Fibroblast of mammary gland (primary cell): ENCODE measurements around the gene SEMA6D.
A peak's percentile ranks its signal among the peaks of the same experiment; 100 is the strongest.

Experiments used
- DNase-seq: peaks from one replicate; pipeline ENCODE4 v3.0.0-alpha.2; 2010; ENCODE audit warnings: low read depth
- H3K4me3 ChIP-seq: 2 replicates; pipeline ENCODE4 v1.5.1; 2011; ENCODE audit warnings: low read depth, mild to moderate bottlenecking, low read length, moderate library complexity; ENCODE audit not compliant: control insufficient read depth
- TF ChIP-seq, protein P1 (sequence below): conservative IDR thresholded peaks from 2 replicates; pipeline ENCODE4 v1.5.1; 2011; ENCODE audit warnings: low read depth, low read length, inconsistent platforms; ENCODE audit not compliant: control insufficient read depth, insufficient read depth

Gene SEMA6D

DNA sequence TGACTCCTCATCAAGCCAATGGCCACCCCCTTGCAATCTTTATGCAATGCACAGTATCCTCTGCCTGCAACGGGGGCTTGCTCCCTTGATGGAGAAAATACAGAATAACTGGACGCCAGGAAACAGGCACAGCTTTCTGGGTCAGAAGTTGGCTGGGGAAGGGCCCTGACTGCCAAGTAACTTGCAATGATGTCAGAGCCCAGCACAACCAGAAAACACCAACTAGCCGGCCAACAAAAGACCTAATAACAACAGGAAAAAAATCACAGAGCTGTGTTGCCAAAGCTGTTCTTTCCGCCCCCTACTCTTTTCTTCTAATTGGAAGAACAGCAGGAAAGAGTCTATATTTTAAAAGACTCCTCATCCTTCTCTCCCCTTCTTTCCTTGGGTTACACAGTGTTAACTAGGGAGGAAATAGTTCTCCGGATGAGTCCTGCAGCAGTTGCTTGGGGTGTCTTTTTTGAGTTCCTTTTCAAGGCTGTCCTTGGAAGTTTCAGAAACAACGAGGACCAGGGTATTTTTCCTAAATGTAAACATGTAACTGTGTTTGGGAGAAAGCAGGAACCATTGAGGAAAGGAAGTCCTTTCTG, 1.4 kb upstream of the SEMA6D start:
- peak; percentile 64 for DNase-seq
- TF ChIP-seq, protein P1, sequence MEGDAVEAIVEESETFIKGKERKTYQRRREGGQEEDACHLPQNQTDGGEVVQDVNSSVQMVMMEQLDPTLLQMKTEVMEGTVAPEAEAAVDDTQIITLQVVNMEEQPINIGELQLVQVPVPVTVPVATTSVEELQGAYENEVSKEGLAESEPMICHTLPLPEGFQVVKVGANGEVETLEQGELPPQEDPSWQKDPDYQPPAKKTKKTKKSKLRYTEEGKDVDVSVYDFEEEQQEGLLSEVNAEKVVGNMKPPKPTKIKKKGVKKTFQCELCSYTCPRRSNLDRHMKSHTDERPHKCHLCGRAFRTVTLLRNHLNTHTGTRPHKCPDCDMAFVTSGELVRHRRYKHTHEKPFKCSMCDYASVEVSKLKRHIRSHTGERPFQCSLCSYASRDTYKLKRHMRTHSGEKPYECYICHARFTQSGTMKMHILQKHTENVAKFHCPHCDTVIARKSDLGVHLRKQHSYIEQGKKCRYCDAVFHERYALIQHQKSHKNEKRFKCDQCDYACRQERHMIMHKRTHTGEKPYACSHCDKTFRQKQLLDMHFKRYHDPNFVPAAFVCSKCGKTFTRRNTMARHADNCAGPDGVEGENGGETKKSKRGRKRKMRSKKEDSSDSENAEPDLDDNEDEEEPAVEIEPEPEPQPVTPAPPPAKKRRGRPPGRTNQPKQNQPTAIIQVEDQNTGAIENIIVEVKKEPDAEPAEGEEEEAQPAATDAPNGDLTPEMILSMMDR, result no peak
- no peak overlapping the region for H3K4me3 ChIP-seq

DNA sequence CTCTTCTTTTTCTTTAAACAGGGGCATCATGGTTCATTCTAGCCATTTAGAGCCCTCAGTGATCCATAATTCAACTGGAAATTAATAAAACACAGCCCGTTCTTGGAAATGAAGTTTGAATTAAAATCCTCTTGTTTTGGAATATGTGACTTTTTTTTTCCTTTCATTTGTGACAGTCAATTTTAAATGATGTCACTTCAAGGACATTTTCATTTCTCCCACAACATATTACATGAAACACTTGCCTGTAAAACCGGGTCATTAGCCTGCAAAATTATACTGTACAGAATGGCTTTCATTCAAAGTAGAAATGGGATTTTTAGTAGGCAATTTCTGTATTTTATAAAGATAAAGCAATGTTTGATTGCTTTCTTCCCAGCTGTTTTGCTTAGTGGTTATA, 789 bp upstream of the SEMA6D start:
- TF ChIP-seq, protein P1, result no peak
- no peak overlapping the region for H3K4me3 ChIP-seq
- no peak for DNase-seq

DNA sequence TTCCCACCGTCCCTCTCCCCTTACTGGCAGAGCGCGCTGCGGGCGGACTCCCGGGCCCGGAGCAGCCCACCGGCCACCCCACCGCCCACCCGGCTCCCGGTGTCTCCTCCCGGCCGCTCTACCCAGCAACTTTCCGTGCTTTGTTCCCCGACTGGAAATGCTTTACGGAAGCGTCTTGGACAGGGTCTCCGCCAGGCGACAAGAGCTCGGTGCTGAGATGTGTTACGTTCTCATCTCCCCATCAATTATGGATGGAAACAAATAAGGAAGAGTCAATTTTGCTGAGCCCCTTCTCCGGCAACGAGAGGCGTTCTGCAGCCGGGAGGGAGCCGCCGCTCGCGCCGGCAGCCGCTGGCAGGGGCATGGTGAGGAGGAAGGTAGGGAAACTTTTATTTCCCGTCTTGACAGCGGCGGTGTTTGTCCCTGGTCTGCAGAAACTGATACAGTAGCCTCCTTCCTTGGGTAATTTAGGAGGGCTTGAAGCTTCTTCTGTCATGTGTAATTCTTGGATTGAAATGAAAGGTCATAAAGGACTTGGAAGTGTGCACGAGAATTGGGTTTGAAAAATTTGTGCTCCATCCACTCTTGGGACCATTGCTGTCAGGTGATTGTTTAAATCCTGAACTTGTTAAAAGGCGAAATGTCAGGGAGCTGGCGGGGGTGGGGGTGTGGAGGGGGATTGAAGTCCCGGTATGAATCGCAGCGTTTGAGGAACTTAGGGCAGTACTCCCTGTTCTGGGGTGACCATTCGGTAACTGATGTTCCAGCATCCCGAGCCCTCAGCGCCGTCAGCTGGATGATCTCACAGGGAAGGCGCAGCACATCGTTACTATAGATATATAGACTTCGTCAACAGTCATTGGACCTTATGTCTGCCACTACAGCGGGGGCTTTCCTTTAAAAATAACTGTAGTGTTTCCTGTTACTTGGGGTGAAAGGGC, 1.5 kb downstream of the SEMA6D start:
- peak overlapping the region; percentile 50 for H3K4me3 ChIP-seq
- DNase-seq, result no peak
- TF ChIP-seq, protein P1, result no peak

DNA sequence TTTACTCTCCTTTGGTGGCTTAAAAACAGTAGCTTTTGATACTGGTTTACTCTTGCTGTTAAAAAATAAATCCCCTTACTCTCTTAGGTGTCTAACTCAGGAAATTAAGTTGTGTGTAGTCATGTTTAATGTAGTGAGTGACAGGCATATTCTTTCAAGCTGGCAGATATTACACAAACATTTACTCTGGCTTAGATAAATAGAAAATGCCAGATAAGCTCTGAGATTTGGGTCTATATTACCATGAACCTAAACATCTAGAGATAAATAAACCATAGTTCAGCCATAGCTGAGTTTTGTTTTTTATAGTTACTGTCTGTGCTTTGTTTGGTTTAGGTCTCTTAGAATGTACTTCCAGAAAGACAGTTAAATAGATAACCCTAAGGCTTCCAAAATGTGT, 2.4 kb downstream of the SEMA6D start:
- no peak overlapping the region for H3K4me3 ChIP-seq
- TF ChIP-seq, protein P1, result no peak
- no peak for DNase-seq

DNA sequence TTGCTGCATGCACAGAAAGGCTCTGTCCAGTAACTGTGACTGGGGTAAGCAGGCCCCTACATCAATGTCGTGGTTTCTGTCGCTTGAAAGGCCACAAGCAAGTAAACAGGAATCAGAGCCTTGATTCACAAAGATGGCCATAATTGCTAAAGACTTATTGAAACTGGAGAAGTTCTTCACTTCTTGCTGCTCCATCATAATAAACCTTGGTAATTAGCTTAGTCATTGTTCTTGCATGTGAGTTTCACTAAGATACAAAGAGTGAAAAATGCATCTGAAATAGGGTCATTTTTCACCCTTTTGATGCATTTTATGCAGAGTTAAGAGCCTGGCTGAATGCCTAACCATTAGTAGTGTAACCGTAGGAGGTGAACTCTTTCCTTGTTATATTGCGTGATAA, 3.2 kb downstream of the SEMA6D start:
- no peak overlapping the region for H3K4me3 ChIP-seq
- TF ChIP-seq, protein P1, result no peak
- no peak for DNase-seq

DNA sequence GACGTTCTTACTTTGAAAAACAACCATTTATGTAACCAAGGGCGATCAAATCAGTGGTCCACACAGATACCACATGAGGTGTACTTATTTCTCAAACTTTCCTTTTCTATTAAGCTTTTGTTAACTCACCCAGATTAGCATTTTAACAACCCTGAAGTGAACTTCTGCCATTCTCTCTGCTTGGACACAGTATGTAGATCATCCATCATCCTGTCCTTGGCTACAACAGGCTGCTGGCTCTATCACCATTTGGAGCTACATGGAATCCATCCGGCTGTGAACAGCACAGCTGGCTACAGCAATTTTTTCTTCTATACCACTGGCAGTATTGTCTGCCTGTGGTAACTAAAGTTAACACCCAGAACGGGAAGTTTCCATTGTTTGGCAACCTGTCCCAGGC, 4.4 kb downstream of the SEMA6D start:
- no peak overlapping the region for H3K4me3 ChIP-seq
- no peak for DNase-seq
- TF ChIP-seq, protein P1, result no peak
